ENCODE measurements around the gene OPCML. TPM values are rescaled to one million over a fixed set of nuclear protein-coding genes. Genes with fewer than 3 reads are reported as not detected.

OPCML gene
- total RNA-seq, 1 donor from 2014 or later, result not detected

- Histone ChIP-seq H3K27me3 (no peaks in the 10 kb centered on the region), H3K36me3 (no peaks in the 10 kb centered on the region), H3K4me3 (no peak overlapping the region), H3K9me3 (no peaks in the 10 kb centered on the region), H3K4me1 (no peaks in the 10 kb centered on the region), H3K27ac (no peak overlapping the region)
- TF ChIP-seq POLR2AphosphoS5 (IDR thresholded peaks at IDR 0.05; ENCODE audit: insufficient read depth in 1 of 2, low read depth in 1 of 2) (no peak), CTCF (IDR thresholded peaks at IDR 0.05) (no peak), POLR2A (IDR thresholded peaks at IDR 0.05) (no peak)
- intact Hi-C loops (cut with DNase I), result no loop called here
- no peak for DNase-seq (ENCODE audit: extremely low spot score in 2 of 2)
These were observed 384.7 kb downstream of the OPCML start for GRCh38 chr11:133147625-133148024.

GRCh38 chr11:133146697-133147306 is 385.5 kb downstream of the OPCML start:
- intact Hi-C loops (cut with DNase I), result no loop called here
- Histone ChIP-seq H3K4me3 (no peak overlapping the region), H3K27me3 (no peaks in the 10 kb centered on the region), H3K27ac (no peak overlapping the region), H3K36me3 (no peaks in the 10 kb centered on the region), H3K4me1 (no peaks in the 10 kb centered on the region), H3K9me3 (no peaks in the 10 kb centered on the region)
- TF ChIP-seq POLR2A (IDR thresholded peaks at IDR 0.05) (no peak), CTCF (IDR thresholded peaks at IDR 0.05) (no peak), POLR2AphosphoS5 (IDR thresholded peaks at IDR 0.05; ENCODE audit: insufficient read depth in 1 of 2, low read depth in 1 of 2) (no peak)
- no peak for DNase-seq (ENCODE audit: extremely low spot score in 2 of 2)

- Histone ChIP-seq H3K4me3 (no peak overlapping the region), H3K27me3 (no peaks in the 10 kb centered on the region), H3K36me3 (no peaks in the 10 kb centered on the region), H3K4me1 (no peaks in the 10 kb centered on the region), H3K9me3 (no peaks in the 10 kb centered on the region), H3K27ac (no peak overlapping the region)
- TF ChIP-seq POLR2AphosphoS5 (IDR thresholded peaks at IDR 0.05; ENCODE audit: insufficient read depth in 1 of 2, low read depth in 1 of 2) (no peak), CTCF (IDR thresholded peaks at IDR 0.05) (no peak), POLR2A (IDR thresholded peaks at IDR 0.05) (no peak)
- intact Hi-C loops (cut with DNase I), result no loop called here
- no peak for DNase-seq (ENCODE audit: extremely low spot score in 2 of 2)
These were observed 394.4 kb downstream of the OPCML start for GRCh38 chr11:133137939-133138338.

GRCh38 chr11:133137270-133137669 is 395.0 kb downstream of the OPCML start:
- DNase-seq (ENCODE audit: extremely low spot score in 2 of 2), result no peak
- Histone ChIP-seq H3K27ac (no peak overlapping the region), H3K4me1 (no peaks in the 10 kb centered on the region), H3K9me3 (no peaks in the 10 kb centered on the region), H3K27me3 (no peaks in the 10 kb centered on the region), H3K4me3 (no peak overlapping the region), H3K36me3 (no peaks in the 10 kb centered on the region)
- intact Hi-C loops (cut with DNase I), result no loop called here
- TF ChIP-seq POLR2A (IDR thresholded peaks at IDR 0.05) (no peak), POLR2AphosphoS5 (IDR thresholded peaks at IDR 0.05; ENCODE audit: insufficient read depth in 1 of 2, low read depth in 1 of 2) (no peak), CTCF (IDR thresholded peaks at IDR 0.05) (no peak)

GRCh38 chr11:133136376-133136775 is 395.9 kb downstream of the OPCML start:
- intact Hi-C loops (cut with DNase I), result no loop called here
- no peak for DNase-seq (ENCODE audit: extremely low spot score in 2 of 2)
- no peaks in the 10 kb centered on the region for H3K4me1 ChIP-seq
- no peak overlapping the region for H3K4me3 ChIP-seq
- H3K27ac ChIP-seq, result no peak overlapping the region
- H3K9me3 ChIP-seq, result no peaks in the 10 kb centered on the region
- TF ChIP-seq CTCF (IDR thresholded peaks at IDR 0.05) (no peak), POLR2AphosphoS5 (IDR thresholded peaks at IDR 0.05; ENCODE audit: insufficient read depth in 1 of 2, low read depth in 1 of 2) (no peak), POLR2A (IDR thresholded peaks at IDR 0.05) (no peak)
- no peaks in the 10 kb centered on the region for H3K36me3 ChIP-seq
- no peaks in the 10 kb centered on the region for H3K27me3 ChIP-seq

All from vagina (tissue), 2 donors.